ENCODE measurements around the gene DHRS2. TPM values are rescaled to one million over a fixed set of nuclear protein-coding genes. Genes with fewer than 3 reads are reported as not detected.
A peak's percentile ranks its signal among the peaks of the same experiment; 100 is the strongest.

DHRS2 gene
- total and polyA plus RNA-seq, 2 of the 13 experiments (the other 11 are each of a cell fraction or from before 2014, with no cell fraction given) = 1,621 to 3,021 TPM

DNA sequence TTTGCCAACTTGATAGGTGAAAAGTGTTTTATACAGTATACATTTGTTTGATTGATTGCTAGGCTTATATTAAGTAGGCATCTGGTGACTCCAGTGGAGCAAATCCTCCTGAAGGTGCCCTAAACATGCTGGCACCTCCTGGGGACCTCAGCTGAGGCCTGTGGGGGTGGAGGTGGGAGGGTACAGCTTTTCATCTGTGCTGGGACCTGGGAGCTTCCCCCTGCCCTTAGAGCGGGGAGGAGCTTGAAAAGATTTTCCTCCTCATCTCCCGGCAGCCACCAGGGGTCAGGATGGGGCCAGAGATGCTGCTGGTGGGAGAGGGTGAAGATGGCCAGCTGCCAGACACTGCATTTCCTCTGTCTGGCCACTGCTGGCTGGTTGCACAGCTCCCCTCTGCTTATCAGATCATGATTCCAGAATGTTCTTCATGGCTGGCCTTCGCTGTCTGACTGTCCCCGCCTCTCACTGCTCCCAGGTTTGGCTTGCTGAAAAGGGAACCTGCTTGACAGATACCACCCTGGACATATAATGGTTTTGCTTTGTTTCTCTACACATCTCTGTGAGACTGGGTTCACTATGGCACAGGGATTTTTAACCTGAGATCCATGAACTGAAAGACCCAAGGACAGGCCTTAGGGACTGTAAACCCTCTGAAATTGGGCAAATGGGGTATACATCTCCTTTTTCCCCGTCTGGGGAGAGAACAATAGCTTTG is 47.1 kb upstream of the DHRS2 start (continued):
- TF ChIP-seq, protein P1, sequence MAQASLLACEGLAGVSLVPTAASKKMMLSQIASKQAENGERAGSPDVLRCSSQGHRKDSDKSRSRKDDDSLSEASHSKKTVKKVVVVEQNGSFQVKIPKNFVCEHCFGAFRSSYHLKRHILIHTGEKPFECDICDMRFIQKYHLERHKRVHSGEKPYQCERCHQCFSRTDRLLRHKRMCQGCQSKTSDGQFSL (CRISPR knock-in tag; IDR thresholded peaks at IDR 0.05) = peak; percentile 33; the same call in 1 of the 2 replicates
- TF ChIP-seq, protein P2, sequence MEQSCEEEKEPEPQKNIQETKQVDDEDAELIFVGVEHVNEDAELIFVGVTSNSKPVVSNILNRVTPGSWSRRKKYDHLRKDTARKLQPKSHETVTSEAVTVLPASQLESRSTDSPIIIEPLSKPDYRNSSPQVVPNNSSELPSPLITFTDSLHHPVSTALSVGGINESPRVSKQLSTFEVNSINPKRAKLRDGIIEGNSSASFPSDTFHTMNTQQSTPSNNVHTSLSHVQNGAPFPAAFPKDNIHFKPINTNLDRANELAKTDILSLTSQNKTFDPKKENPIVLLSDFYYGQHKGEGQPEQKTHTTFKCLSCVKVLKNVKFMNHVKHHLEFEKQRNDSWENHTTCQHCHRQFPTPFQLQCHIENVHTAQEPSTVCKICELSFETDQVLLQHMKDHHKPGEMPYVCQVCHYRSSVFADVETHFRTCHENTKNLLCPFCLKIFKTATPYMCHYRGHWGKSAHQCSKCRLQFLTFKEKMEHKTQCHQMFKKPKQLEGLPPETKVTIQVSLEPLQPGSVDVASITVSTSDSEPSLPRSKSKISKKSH (CRISPR knock-in tag; IDR thresholded peaks at IDR 0.05; ENCODE audit: borderline replicate concordance) = peak; percentile 97
- TF ChIP-seq ZNF652 (CRISPR knock-in tag; IDR thresholded peaks at IDR 0.05; ENCODE audit: borderline replicate concordance, low read depth) (peak; percentile 81; the same call in 1 of the 2 replicates), RARG (CRISPR knock-in tag; IDR thresholded peaks at IDR 0.05; ENCODE audit: low read depth) (no peak), CEBPG (CRISPR knock-in tag; IDR thresholded peaks at IDR 0.05) (peak; percentile 79), ZNF615 (CRISPR knock-in tag; IDR thresholded peaks at IDR 0.05; ENCODE audit: borderline replicate concordance) (peak; percentile 87; the same call in 1 of the 2 replicates), BRD4 (CRISPR knock-in tag; IDR thresholded peaks at IDR 0.05) (no peak; the same call in 1 of the 2 replicates), ZFP36L1 (CRISPR knock-in tag; IDR thresholded peaks at IDR 0.05) (peak; percentile 75; the same call in 1 of the 2 replicates), ZNF282 (IDR thresholded peaks at IDR 0.05; ENCODE audit: partially characterized antibody) (no peak), TCF7 (IDR thresholded peaks at IDR 0.05; ENCODE audit: low read depth) (no peak), HMG20A (CRISPR knock-in tag; IDR thresholded peaks at IDR 0.05; ENCODE audit: borderline replicate concordance) (peak; percentile 70), CBX1 (IDR thresholded peaks at IDR 0.05; ENCODE audit: low read depth) (peak; percentile 99), ADNP (CRISPR knock-in tag; IDR thresholded peaks at IDR 0.05) (no peak), NAIF1 (CRISPR knock-in tag; IDR thresholded peaks at IDR 0.05; ENCODE audit: borderline replicate concordance) (no peak), ISX (CRISPR knock-in tag; conservative IDR thresholded peaks at IDR 0.05) (no peak), PRMT3 (CRISPR knock-in tag; IDR thresholded peaks at IDR 0.05; ENCODE audit: borderline replicate concordance, low read depth) (no peak), NRL (CRISPR knock-in tag; IDR thresholded peaks at IDR 0.05; ENCODE audit: borderline replicate concordance) (peak; percentile 96; the same call in 1 of the 2 replicates), SNAI1 (CRISPR knock-in tag; IDR thresholded peaks at IDR 0.05; ENCODE audit: borderline replicate concordance) (peak; percentile 74; the same call in 1 of the 2 replicates), CREM (IDR thresholded peaks at IDR 0.05) (no peak), CREM (CRISPR knock-in tag; IDR thresholded peaks at IDR 0.05) (no peak)
- TF ChIP-seq, protein P3, sequence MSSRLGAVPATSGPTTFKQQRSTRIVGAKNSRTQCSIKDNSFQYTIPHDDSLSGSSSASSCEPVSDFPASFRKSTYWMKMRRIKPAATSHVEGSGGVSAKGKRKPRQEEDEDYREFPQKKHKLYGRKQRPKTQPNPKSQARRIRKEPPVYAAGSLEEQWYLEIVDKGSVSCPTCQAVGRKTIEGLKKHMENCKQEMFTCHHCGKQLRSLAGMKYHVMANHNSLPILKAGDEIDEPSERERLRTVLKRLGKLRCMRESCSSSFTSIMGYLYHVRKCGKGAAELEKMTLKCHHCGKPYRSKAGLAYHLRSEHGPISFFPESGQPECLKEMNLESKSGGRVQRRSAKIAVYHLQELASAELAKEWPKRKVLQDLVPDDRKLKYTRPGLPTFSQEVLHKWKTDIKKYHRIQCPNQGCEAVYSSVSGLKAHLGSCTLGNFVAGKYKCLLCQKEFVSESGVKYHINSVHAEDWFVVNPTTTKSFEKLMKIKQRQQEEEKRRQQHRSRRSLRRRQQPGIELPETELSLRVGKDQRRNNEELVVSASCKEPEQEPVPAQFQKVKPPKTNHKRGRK (CRISPR knock-in tag; IDR thresholded peaks at IDR 0.05) = peak; percentile 79; the same call in 1 of the 2 replicates
- TF ChIP-seq, protein P4, sequence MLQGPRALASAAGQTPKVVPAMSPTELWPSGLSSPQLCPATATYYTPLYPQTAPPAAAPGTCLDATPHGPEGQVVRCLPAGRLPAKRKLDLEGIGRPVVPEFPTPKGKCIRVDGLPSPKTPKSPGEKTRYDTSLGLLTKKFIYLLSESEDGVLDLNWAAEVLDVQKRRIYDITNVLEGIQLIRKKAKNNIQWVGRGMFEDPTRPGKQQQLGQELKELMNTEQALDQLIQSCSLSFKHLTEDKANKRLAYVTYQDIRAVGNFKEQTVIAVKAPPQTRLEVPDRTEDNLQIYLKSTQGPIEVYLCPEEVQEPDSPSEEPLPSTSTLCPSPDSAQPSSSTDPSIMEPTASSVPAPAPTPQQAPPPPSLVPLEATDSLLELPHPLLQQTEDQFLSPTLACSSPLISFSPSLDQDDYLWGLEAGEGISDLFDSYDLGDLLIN (CRISPR knock-in tag; IDR thresholded peaks at IDR 0.05; ENCODE audit: borderline replicate concordance) = no peak; the same call in 1 of the 2 replicates
- TF ChIP-seq, protein P5, sequence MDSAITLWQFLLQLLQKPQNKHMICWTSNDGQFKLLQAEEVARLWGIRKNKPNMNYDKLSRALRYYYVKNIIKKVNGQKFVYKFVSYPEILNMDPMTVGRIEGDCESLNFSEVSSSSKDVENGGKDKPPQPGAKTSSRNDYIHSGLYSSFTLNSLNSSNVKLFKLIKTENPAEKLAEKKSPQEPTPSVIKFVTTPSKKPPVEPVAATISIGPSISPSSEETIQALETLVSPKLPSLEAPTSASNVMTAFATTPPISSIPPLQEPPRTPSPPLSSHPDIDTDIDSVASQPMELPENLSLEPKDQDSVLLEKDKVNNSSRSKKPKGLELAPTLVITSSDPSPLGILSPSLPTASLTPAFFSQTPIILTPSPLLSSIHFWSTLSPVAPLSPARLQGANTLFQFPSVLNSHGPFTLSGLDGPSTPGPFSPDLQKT (CRISPR knock-in tag; IDR thresholded peaks at IDR 0.05; ENCODE audit: borderline replicate concordance) = no peak
- TF ChIP-seq, protein P6, sequence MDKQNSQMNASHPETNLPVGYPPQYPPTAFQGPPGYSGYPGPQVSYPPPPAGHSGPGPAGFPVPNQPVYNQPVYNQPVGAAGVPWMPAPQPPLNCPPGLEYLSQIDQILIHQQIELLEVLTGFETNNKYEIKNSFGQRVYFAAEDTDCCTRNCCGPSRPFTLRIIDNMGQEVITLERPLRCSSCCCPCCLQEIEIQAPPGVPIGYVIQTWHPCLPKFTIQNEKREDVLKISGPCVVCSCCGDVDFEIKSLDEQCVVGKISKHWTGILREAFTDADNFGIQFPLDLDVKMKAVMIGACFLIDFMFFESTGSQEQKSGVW (CRISPR knock-in tag; IDR thresholded peaks at IDR 0.05; ENCODE audit: borderline replicate concordance) = no peak

Measured in HepG2 (cell line).